GM19438 (cell line): ENCODE data around the gene SERPINB6.
"Not testable (repeated sequence)": the region's sequence is repeated elsewhere in the genome, so short reads cannot be mapped to it uniquely, and the experiment has no call there.

Experiments
- ATAC-seq: cut with Tn5 transposase; IDR thresholded peaks from one replicate; pipeline ENCODE4 v1.9.1; 2021; ENCODE audit warnings: low read depth; ENCODE audit not compliant: unreplicated experiment

Gene SERPINB6

GRCh38 chr6:2959909-2960719 is 11.3 kb downstream of the SERPINB6 start:
- ATAC-seq, result no peak

- no peak for ATAC-seq
Measured at GRCh38 chr6:2958776-2959175, 12.6 kb downstream of the SERPINB6 start.

GRCh38 chr6:2958331-2958711 is 13.0 kb downstream of the SERPINB6 start:
- ATAC-seq, result no peak

- ATAC-seq, result no peak
Measured at GRCh38 chr6:2957696-2958330, 13.6 kb downstream of the SERPINB6 start.

GRCh38 chr6:2956930-2957685 is 14.3 kb downstream of the SERPINB6 start:
- no peak for ATAC-seq

GRCh38 chr6:2953098-2953497 is 18.3 kb downstream of the SERPINB6 start:
- no peak for ATAC-seq

- ATAC-seq, result no peak
Measured at GRCh38 chr6:2952557-2953095, 18.7 kb downstream of the SERPINB6 start.

- no peak for ATAC-seq
Measured at GRCh38 chr6:2951728-2952127, 19.6 kb downstream of the SERPINB6 start.

GRCh38 chr6:2950713-2951112 is 20.7 kb downstream of the SERPINB6 start:
- ATAC-seq, result no peak

- no peak for ATAC-seq
Measured at GRCh38 chr6:2949536-2950083, 21.8 kb downstream of the SERPINB6 start.

GRCh38 chr6:2949121-2949520 is 22.2 kb downstream of the SERPINB6 start:
- ATAC-seq, result no peak

GRCh38 chr6:2948228-2949025 is 22.9 kb downstream of the SERPINB6 start:
- no peak for ATAC-seq

GRCh38 chr6:2947445-2947844 is 23.9 kb downstream of the SERPINB6 start:
- ATAC-seq, result no peak

GRCh38 chr6:2945153-2945452 is 26.3 kb downstream of the SERPINB6 start:
- no peak for ATAC-seq

GRCh38 chr6:2944405-2945152 is 26.8 kb downstream of the SERPINB6 start:
- no peak for ATAC-seq

GRCh38 chr6:2943564-2943955 is 27.8 kb downstream of the SERPINB6 start:
- ATAC-seq, result no peak

- no peak for ATAC-seq
Measured at GRCh38 chr6:2942914-2943563, 28.3 kb downstream of the SERPINB6 start.

GRCh38 chr6:2942116-2942515 is 29.3 kb downstream of the SERPINB6 start:
- ATAC-seq, result not testable (repeated sequence)

- ATAC-seq, result no peak
Measured at GRCh38 chr6:2940851-2941250, 30.5 kb downstream of the SERPINB6 start.
